OCI-LY1 (cell line): Measurements from ENCODE around the gene KCNN3.

Experiments used
- H2AFZ ChIP-seq: fragments of 200-600 bp; sonication (generic), shearing (Covaris generic); 2 replicates; pipeline ENCODE4 v1.6.0; 2014; ENCODE audit warnings: antibody characterized with exemption, mild to moderate bottlenecking, low read length
- H3F3A ChIP-seq: fragments of 200-600 bp; sonication (generic), shearing (Covaris generic); 2 replicates; pipeline ENCODE4 v1.6.0; 2014; ENCODE audit warnings: mild to moderate bottlenecking, antibody characterized with exemption, low read length, moderate library complexity; ENCODE audit not compliant: insufficient read depth
- H3K27ac ChIP-seq: fragments of 200-600 bp; sonication (generic); 2 replicates; pipeline ENCODE4 v1.5.1; 2014; ENCODE audit warnings: low read length, mixed run types, mild to moderate bottlenecking, low read depth; ENCODE audit not compliant: poor library complexity, severe bottlenecking
- H3K27me3 ChIP-seq: fragments of 200-600 bp; sonication (generic); 2 replicates; pipeline ENCODE4 v1.6.0; 2014; ENCODE audit warnings: antibody characterized with exemption, mild to moderate bottlenecking, low read length, moderate library complexity; ENCODE audit not compliant: insufficient read depth
- H3K36me3 ChIP-seq: fragments of 200-600 bp; sonication (generic); 2 replicates; pipeline ENCODE4 v1.6.1; 2014; ENCODE audit warnings: mild to moderate bottlenecking, antibody characterized with exemption, low read length, moderate library complexity, mixed read lengths; ENCODE audit not compliant: insufficient read depth
- H3K4me1 ChIP-seq: fragments of 200-600 bp; sonication (generic); 2 replicates; pipeline ENCODE4 v1.5.1; 2014; ENCODE audit warnings: mild to moderate bottlenecking, low read length, moderate library complexity; ENCODE audit not compliant: insufficient read depth, severe bottlenecking
- H3K4me2 ChIP-seq: fragments of 200-600 bp; sonication (generic), shearing (Covaris generic); 2 replicates; pipeline ENCODE4 v1.6.1; 2014; ENCODE audit warnings: low read length
- H3K4me3 ChIP-seq: fragments of 200-600 bp; sonication (generic); 2 replicates; pipeline ENCODE4 v1.5.1; 2014; ENCODE audit warnings: low read length, low read depth, mild to moderate bottlenecking, mixed read lengths; ENCODE audit not compliant: poor library complexity, severe bottlenecking
- H3K79me2 ChIP-seq: fragments of 200-600 bp; shearing (Covaris generic); 2 replicates; pipeline ENCODE4 v1.6.1; 2016; ENCODE audit warnings: mixed run types, low read length, mixed read lengths; ENCODE audit not compliant: insufficient read depth
- H3K9ac ChIP-seq: fragments of 200-600 bp; sonication (generic), shearing (Covaris generic); 2 replicates; pipeline ENCODE4 v1.6.1; 2014; ENCODE audit warnings: mild to moderate bottlenecking, low read length, mixed read lengths
- H3K9me2 ChIP-seq: fragments of 200-600 bp; sonication (generic), shearing (Covaris generic); 2 replicates; pipeline ENCODE4 v1.6.1; 2014; ENCODE audit warnings: low read depth, mild to moderate bottlenecking, low read length, mixed read lengths
- H3K9me3 ChIP-seq: fragments of 200-600 bp; shearing (Covaris generic); 2 replicates; pipeline ENCODE4 v1.6.1; 2014; ENCODE audit warnings: low read length, mixed read lengths
- H4K20me1 ChIP-seq: fragments of 200-600 bp; sonication (generic), shearing (Covaris generic); 2 replicates; pipeline ENCODE4 v1.6.0; 2016; ENCODE audit warnings: mild to moderate bottlenecking, low read length; ENCODE audit not compliant: insufficient read depth
- EZH2 ChIP-seq: fragments of 200-600 bp; sonication (generic), shearing (Covaris generic); IDR thresholded peaks from 2 replicates; pipeline ENCODE4 v1.8.0; 2017; ENCODE audit warnings: borderline replicate concordance, mixed run types, mild to moderate bottlenecking, antibody characterized with exemption, low read length, moderate library complexity, mixed read lengths
- TF ChIP-seq, protein P1 (sequence below): fragments of 200-600 bp; sonication (generic), shearing (Covaris generic); IDR thresholded peaks from 2 replicates; pipeline ENCODE4 v1.5.1; 2017; ENCODE audit warnings: mild to moderate bottlenecking, antibody characterized with exemption, low read length, moderate library complexity, mixed read lengths

KCNN3 gene

DNA sequence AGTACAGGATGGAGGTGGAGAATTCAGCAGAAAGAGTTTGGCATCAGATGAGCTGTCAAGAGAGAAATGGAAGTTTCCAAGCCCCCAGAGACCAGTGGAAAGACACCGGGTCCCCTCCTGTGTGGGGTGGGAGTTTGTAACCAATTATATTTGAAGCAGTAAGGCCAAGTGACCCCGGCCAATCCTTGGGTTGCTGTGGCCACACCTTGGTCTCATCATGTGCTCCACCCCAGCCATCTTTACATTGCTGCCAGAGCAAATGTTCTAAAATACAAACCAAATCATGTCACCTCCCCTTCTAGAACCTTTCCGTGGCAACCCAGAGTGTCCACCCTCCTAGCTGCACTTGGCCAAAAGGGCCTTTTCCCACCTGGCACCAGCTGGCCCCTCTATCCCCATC lies 86.1 kb downstream of the KCNN3 start:
- Histone ChIP-seq H3K27me3 (no peaks in the 10 kb centered on the region), H3K9me3 (peaks cover 7% of the 10 kb centered on the region), H3K4me2 (no peak overlapping the region), H3K4me1 (peaks cover 16% of the 10 kb centered on the region), H3K9me2 (no peaks in the 10 kb centered on the region), H3K4me3 (no peak overlapping the region), H3K9ac (no peak overlapping the region), H4K20me1 (no peaks in the 10 kb centered on the region), H3K79me2 (no peaks in the 10 kb centered on the region), H2AFZ (no peak overlapping the region), H3K27ac (no peak overlapping the region), H3K36me3 (peaks cover 38% of the 10 kb centered on the region), H3F3A (no peaks in the 10 kb centered on the region)
- TF ChIP-seq, protein P1, sequence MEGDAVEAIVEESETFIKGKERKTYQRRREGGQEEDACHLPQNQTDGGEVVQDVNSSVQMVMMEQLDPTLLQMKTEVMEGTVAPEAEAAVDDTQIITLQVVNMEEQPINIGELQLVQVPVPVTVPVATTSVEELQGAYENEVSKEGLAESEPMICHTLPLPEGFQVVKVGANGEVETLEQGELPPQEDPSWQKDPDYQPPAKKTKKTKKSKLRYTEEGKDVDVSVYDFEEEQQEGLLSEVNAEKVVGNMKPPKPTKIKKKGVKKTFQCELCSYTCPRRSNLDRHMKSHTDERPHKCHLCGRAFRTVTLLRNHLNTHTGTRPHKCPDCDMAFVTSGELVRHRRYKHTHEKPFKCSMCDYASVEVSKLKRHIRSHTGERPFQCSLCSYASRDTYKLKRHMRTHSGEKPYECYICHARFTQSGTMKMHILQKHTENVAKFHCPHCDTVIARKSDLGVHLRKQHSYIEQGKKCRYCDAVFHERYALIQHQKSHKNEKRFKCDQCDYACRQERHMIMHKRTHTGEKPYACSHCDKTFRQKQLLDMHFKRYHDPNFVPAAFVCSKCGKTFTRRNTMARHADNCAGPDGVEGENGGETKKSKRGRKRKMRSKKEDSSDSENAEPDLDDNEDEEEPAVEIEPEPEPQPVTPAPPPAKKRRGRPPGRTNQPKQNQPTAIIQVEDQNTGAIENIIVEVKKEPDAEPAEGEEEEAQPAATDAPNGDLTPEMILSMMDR = no peak

DNA sequence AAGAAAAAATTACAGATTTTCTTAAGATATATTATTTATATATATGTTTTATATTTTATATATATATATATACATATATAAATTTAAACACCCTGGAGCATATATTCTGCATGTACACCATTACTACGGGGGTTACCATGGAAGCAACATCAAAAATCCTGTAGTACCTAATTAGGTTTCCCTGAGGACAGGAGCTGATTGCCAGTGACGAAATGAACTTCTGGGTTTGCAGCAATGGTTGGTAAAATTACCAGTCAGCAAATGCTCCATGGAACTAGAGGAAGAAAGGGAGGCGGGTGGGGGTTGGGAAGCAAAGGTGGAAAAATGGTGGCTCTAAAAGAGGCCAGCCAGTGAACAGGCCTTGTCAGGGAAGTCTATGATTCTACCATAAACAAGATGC lies 89.5 kb downstream of the KCNN3 start:
- no peaks in the 10 kb centered on the region for H3K27me3 ChIP-seq
- peaks cover 39% of the 10 kb centered on the region for H3K36me3 ChIP-seq
- no peak overlapping the region for H3K9ac ChIP-seq
- no peaks in the 10 kb centered on the region for H4K20me1 ChIP-seq
- no peak overlapping the region for H3K27ac ChIP-seq
- no peak overlapping the region for H3K4me2 ChIP-seq
- peaks cover 8% of the 10 kb centered on the region for H3K4me1 ChIP-seq
- no peaks in the 10 kb centered on the region for H3F3A ChIP-seq
- H3K9me2 ChIP-seq = no peaks in the 10 kb centered on the region
- no peak overlapping the region for H3K4me3 ChIP-seq
- no peak overlapping the region for H2AFZ ChIP-seq
- H3K9me3 ChIP-seq = peaks cover 7% of the 10 kb centered on the region
- no peak for TF ChIP-seq EZH2
- TF ChIP-seq, protein P1 = no peak
- H3K79me2 ChIP-seq = no peaks in the 10 kb centered on the region

DNA sequence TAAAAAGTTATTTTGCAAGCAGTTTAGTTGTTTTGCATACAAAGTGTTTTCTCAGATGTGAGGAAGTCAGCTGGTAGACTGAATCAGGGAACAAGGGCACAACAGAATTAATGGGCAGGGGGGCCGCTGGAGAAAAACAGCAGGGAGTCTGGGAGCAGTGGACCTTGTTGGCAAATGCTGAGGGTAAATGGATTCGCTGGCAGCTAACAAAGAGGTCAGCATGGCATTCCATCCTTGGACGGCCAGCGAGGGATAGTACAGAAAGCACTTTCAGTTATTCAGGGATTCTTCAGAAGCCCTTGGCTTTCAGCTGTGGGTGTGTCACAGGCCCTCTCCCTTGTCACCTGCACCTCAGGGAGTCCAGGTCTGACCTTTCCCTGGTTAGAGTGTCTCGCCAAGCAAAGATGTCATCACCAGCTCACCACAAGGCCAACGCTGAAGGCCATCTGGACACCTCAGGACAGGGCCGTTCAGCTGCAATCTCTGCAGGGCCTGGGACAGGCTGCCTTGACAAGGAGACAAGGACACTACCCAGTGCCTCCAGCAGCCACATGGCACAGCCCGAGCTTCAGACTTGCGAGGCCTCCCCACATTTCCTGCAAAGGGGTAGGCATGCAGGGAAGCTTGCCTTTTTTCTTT lies 90.4 kb downstream of the KCNN3 start:
- Histone ChIP-seq H3K79me2 (no peaks in the 10 kb centered on the region), H2AFZ (no peak overlapping the region), H3K36me3 (peaks cover 43% of the 10 kb centered on the region), H3K27ac (no peak overlapping the region), H3K4me3 (no peak overlapping the region), H3F3A (no peaks in the 10 kb centered on the region), H3K4me2 (no peak overlapping the region), H4K20me1 (no peaks in the 10 kb centered on the region), H3K27me3 (no peaks in the 10 kb centered on the region), H3K9ac (no peak overlapping the region), H3K9me2 (no peaks in the 10 kb centered on the region), H3K9me3 (peaks cover 7% of the 10 kb centered on the region), H3K4me1 (no peaks in the 10 kb centered on the region)
- TF ChIP-seq, protein P1 = no peak
- TF ChIP-seq EZH2 = no peak
